ENCODE data around the gene LRRC43.

The LRRC43 gene, protein sequence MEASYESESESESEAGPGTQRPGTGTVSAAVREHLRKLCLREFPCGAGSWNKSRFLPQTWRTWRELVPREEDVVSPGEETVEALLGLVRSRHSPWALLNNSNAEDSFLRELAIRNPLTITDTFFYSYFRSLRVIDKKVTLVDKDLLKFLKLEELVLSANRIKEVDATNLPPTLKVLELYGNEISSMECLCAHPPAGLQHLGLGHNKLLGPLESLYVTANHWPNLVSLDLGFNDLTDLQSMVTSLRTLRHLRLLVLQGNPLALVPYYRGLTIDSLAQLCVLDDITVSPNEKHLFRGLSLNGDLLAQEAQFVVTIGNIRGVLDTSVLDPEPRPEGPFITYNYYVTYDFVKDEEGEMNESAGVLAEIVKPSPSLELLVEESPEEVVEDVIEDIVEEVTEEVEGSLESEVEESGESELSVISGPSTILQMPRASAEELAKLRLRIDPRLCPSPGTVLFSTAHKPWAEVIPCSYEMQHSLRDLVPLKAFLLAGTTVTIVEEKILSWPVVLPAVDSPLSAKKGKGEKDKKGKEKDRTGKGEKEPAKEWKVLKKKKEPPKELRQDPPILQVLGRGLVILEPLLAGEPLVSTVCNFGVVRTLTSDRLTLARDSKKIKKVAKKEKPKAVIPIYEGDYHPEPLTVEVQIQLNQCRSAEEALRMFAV

DNA sequence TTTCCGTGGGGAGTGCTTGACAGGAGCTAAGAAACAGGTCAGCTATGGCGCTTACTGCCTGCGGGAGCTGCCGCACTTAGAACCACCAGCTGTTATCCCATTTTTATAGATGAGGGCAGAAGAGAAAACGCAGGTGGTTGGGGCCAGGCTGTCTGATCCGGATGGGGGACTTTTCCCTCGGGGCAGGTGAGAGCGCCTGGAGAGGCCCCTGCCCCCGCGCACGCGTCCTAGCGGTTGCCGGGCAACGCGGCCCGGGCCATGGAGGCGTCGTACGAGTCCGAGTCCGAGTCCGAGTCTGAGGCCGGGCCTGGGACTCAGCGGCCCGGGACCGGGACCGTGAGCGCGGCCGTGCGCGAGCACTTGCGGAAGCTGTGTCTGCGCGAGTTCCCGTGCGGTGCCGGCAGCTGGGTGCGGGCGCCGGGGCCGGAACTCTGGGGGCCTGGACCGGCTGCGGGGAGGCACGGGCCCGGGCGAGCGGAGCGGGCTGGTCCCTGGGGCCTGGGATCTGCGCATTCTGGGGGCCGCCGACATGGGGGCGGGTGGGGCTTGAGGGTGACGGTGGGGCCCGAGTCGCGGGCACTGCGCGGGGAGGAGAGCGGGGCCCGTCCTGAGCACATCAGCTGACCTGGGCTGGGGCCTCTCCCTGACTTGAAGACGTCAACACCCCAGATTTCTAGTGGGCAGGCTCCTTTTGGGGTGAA is at the start of gene LRRC43:
Gene LRRC43 (plus strand): TSS at position 237 of the 701 bp plus-strand sequence. CDS start 22 bp downstream, at position 259.
- DNase-seq: peak; percentile 37

DNA sequence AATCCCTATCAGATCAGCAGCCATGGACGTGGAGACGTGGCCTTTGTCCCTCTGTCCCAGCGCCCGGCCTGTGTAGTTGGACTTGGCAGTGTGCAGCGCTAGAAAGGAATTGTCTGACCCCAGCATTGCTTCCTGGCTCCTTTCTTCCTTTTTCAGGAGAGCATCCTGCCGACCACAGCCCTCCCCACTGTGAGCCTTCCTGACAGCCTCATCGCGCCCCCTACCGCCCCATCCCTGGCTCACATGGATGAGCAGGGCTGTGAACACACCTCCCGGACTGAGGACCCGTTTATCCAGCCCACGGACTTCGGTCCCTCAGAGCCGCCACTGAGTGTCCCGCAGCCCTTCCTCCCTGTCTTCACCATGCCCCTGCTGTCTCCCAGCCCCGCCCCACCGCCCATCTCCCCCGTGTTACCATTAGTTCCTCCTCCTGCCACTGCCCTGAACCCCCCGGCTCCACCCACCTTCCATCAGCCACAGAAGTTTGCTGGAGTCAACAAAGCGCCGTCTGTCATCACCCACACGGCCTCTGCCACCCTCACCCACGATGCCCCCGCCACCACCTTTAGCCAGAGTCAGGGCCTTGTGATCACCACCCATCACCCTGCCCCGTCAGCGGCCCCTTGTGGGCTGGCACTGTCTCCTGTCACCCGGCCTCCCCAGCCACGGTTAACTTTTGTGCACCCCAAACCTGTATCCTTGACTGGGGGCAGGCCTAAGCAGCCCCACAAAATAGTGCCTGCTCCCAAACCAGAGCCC is 49.6 kb upstream of the LRRC43 start:
- DNase-seq: no peak

DNA sequence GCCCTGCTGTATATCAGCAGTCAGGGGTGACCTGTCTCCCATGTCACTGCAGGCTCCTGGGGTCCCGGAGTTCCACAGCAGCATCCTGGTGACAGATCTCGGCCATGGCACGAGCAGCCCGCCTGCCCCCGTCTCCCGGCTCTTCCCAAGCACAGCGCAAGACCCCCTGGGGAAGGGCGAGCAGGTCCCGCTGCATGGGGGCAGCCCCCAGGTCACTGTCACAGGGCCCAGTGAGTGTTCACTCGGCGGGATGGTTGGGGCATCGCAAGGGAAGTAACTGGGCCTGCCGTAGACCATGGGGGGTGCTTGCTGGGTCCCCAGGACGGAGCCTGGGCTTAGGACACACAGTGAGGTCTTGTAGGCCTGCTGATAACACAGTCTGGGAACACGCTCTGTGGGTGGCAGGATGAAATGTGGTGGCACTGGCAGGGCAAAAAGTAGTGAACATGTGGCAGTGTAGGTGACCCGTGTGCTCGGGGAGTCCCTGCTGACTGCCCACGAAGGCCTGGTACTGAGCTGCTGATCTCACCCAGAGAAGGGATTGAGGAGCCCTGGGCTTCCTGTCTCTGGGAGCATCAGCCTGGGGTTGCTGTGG is 47.4 kb upstream of the LRRC43 start:
- DNase-seq: no peak

DNA sequence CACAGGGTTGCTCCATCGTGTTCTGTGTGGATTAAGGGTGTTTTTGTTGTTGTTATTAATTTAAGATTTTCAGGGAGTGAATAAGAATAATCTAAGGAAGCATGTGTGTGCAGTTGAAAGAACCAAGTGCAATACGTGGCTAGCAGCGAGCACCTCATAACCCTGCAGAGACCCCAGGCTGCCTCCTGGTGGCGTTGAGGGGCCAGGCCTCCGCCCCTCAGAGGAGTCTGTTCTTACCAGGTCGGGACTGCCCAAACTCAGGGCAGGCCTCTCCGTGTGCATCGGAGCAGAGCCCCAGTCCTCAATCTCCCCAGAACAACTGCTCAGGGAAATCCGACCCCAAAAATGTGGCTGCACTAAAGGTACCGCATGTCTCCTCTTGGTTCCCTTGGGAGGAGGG is 45.7 kb upstream of the LRRC43 start:
- DNase-seq: no peak

DNA sequence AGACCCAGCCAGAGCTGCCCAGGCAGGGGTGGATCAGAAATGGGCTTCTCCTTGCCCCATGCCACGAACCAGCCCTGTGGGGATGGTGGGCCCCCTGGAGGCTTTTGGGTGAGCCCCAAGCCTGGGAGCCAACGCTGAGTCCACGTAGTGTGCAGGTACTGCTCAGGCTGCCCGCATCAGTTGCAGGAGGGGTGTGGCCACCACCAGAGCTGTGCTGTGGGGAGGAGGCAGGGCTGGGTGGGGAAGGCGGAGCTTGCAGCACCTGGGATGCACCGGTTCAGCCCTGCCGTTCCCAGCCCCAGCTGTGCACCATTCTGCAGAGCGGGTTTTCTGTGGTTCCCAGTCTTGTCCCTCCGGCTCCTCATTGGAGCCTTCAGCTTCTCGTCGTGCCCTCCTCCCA is 45.2 kb upstream of the LRRC43 start:
- DNase-seq: no peak

DNA sequence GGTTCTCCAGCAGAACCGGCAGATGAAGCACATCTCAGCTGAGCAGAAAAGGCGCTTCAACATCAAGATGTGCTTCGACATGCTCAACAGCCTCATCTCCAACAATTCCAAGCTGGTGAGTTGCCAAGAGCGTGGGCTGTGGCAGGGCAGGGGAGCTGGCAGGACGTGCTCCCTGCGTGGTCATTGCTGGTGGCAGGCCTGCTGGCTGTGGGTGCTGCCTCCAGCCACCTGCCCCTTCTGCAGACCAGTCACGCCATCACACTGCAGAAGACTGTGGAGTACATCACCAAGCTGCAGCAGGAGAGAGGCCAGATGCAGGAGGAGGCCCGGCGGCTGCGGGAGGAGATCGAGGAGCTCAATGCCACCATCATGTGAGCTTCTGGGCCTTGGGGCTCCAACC is 44.7 kb upstream of the LRRC43 start:
- DNase-seq: no peak

DNA sequence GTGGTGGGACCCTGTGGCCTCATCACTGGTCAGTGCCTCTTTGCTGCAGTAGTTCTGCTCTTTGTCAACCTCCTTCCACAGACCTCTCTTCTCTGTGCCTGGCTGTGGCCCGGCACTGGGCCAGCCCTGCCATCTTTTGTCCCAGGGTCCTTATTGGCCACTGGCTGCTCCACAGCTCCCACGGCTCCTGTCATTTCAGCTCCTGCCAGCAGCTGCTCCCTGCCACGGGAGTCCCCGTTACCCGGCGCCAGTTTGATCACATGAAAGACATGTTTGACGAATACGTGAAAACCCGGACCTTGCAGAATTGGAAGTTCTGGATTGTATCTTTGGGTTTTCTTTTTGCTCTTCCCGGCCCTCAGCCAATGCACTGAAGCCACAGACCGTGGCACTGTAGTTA is 44.3 kb upstream of the LRRC43 start:
- no peak for DNase-seq

DNA sequence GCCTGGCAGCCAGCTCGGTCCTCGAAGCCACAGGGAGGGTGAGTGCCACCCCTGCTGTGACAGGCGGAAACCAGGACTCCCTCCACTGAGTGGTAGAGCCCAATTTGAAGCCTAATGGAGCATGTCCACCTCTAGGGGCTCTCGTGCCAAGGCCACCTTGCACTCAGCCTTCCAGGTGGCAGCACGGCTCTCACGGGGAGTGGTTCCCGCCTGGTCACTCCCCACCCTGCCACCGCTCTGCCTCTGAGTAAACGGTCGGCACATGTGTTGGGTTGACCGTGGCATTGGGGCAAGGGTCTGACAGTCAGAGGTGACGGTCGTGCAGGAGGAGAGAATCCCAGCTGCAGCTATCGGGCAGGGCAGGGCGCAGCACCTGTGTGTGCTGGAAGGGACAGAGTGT is 43.7 kb upstream of the LRRC43 start:
- no peak for DNase-seq

DNA sequence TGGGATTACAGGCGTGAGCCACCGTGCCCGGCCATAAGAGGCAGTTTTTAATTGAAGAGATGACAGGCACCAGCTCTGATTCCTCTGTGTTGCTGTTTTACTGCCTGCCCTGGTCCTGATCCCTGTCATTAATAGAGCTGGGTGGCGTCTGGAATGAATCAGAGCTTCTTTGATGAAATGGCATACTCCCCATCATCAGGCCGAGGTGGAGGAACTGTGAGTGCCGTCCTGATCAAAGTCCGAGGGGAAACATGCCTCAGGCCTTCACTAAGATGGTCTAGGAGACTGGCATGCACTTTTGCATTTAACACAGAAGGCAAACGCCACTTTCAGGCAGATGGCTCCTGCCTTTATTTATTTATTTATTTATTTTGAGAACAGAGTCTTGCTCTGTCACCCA is 43.0 kb upstream of the LRRC43 start:
- DNase-seq: no peak

DNA sequence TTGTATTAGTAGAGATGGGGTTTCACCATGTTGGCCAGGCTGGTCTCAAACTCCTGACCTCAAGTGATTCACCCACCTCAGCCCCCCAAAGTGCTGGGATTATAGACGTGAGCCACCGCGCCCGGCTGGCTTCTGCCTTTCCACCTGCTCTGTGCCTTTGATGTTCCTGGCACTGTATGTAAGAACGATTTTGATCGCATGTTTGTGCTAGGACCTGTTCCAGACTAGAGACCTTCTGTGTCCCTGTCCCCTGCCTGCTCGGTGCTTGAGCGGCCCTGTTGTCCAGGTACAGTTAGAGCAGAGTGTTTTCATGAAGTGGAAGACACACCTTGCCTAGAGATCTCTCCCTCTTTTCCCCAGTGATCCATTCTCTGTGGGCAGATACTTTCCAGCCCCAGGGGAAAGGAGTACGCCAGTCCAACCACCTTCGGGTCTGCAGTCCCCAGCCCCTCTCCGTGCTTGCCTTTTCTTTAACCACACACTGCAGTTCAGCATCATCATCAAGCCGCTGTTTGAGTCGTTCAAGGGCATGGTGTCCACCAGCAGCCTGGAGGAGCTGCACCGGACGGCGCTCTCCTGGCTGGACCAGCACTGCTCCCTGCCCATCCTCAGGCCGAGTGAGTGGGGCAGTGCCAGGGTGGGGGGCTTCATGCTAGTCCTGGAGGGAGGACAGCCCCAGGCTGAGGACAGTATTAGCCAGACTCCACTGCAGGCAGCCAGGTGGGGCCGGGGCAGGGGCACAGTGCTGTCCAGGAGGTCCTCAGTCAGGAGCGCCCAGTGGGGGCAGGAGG is 42.3 kb upstream of the LRRC43 start:
- no peak for DNase-seq

DNA sequence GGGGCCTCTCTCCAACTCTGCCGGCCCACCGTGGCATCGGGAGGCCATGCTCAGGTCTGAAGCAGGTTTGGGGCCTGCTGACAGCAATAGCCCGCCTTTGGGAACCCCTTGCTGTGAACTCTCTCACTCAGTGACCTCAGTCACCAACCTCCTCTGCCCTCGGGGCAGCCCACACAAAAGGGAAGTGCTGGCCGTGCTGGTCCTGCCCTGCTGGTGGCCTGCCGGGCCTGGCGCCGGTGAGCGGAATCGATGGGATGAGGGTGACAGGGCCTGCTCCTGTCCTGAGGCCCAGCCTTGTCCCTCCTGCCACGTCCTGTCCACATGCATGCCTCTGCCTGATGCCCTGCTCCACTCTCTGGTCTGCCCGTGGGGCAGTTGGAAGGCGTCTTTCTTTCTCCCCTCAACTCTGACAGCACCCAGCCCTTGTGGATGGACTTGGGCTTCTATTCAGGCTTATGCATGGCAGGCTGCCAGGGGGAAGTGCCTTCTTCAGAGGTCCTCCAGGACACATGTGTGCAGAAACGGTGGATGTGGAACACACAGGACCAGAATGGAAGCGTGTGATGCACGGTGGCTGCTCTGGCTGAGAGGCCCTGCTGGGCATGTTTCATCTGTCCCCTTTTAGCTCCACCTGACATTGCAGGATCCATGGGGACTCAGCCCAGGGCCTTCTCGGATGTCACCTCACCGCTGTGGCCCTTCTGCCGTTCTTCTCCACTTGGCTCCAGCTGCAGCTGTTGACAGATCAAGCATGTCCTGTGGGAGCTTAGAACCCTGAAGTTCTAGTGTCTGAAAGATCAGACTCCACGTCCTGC is 40.8 kb upstream of the LRRC43 start:
- DNase-seq: no peak

DNA sequence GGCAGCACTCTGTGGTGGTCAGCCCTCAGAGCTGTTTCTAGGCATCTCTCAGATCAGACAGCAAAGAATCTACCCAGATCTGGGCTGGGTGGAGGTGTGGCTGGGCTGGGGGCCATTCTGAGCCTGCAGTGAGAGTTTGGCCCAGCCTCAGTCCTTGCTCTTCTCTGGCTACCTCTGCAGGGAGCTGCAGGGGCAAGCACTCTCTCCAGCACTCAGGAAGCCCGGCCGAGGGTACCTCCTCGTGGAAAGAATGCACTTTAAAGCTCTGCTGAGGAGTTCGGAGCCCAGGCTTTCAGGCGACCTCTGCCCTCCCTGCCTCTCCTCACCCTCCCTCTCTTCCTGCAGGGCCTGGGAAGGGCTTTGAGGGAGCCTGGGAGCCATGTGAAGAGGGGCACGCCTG is 40.1 kb upstream of the LRRC43 start:
- DNase-seq: no peak

DNA sequence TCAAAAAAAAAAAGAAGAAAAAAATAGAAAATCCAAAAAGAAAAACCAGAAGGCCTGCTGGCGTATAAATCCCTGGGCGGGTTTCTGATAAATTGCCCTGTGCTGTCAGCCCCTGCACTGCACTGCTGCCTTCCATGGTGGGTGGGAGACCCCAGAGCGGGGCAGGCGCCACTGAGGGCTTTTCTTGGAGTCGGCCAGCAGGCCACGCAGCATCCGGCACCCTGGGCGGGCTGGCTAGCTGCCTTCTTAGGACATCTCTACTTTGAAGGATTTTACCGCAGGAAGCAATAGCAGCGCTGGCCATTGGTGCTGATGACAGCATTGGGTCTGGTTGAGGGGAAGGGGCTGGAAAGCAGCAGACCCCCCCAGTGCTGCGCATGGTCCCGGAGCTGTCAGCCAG is 38.0 kb upstream of the LRRC43 start:
- no peak for DNase-seq

DNA sequence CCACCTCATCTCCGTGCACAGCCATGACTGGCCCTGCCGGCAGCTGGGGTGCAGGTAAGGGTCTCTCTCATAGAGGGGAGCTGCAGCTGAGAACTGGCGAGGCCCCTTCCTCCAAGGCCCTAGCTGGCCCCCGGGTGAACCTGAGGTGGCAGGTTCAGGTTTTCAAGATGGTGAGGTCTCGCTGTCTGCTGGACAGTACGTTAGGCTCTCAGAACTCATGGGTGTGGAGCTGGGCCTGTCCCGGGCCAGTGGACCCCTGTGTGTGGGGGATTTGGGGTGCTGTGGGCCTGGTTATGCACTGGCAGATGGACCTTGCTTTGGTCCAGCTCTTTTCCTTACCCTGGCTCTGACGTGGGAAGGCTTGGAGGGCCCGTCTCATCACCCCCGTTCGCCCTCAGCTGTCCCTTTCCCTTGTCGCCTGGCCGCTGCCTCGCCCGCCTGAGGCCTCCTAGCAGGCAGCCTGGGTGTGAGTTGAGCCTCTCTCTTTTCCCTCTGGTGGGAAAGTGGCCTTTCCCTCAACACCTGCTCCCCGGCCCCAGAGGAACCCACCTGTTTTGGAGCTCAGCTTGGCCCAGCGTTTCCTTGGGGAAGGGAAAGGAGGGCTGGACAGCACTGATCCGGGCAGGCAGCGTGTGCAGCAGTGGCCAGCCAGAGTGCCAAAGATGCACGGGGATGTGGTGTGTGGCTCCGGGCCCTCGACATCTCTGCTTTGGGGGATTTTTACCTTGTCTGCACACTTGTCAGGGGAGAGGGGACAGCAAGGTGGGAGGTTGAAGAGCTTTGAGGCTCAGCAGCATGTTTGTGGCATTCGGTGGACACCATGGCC is 37.2 kb upstream of the LRRC43 start:
- no peak for DNase-seq

DNA sequence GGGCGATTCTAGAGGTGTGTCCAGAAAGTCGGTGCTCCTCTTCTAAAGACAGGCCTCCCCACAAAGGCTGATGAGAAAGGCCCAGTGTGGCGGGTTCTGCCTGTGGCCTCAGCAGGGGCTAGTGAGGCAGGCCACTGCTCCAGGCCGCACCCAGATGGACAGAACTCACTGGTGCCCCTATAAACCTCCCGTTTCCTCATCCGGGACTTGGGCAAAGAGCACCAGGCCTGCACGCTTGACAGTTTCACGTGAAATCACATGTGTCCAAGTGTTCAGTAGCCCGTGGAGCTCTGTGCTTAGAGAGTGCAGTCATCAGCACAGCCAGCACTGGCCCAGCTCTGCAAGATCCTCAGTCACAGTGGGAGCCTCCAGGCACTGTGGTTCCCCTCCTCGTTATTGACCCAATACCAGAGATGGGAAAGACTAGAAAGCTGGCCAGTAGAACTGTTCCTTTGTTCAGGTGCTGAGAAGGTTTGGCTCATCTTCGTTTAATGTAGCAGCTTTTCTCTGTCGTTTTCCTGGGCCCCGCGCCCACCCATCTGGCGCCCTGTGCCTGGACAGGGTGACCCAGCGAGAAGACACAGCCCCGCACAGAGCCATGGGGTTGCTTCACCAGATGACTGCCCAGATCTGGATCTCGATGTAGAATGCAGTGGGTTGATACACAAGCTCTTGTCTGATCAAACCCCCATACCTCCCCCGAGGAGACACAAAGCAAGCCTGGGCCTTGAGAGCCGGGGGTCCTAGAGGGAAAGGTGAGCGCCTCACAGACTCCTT is 35.2 kb upstream of the LRRC43 start:
- DNase-seq: no peak

DNA sequence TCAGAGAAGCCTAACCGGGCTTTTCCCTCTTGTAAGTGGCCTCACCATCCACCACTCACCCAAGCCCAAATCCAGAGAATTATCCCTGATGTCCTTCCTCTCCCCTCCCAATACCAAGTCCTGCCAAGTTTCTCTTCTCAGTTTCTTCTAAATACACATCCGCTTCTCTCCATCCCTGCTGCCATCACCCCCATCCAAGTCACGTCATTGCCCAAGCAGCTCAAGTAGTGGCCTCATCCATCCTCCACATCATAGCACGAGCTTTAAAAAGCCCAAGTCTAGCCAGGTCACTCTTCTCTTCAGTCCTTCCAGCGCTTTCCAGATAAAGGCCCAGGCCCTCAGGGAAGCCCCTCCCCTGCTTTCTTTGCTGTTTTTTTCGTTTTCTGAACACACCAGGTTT is 34.3 kb upstream of the LRRC43 start:
- no peak for DNase-seq

DNA sequence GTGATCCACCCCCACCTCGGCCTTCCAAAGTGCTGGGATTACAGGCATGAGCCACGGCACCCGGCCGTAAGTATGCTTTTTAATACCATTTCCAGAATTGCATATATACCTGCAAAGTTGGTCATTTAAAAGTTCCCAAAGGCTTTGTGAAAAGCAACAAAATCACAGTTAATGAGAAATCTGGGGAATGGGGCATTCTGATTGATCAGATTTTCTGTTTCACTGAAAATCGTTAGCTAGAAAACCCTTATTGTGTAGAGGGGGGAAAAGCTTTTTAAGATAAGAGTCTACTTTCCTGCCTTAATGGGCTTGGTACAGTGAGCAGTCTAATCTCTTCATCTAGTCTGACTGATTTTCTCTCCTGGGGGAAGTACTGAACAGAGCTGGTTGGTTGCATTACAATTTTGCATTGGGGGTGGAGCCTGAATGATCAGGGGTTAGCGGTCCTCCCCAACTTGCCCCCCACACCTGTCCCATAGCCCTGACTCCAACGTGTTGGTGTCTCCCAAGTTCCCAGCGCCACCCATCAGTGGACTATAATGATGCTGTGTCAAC is 32.7 kb upstream of the LRRC43 start:
- no peak for DNase-seq

DNA sequence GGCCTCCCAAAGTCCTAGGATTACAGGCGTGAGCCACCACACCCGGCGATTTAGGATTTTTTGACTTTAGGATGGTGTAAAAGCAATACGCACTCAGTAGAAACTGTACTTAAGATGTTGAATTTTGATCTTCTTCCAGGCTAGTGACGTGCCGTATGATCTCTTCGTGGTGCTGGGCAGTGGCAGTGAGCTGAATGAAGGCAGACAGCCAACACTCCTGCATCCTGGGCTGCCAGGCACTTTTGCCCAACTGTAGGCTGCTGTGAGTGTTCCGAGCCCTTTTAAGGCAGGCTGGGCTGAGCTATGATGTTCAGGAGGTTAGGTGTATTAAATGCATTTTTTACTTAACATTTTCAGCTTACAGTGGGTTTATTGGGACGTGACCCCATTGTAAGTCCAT is 30.2 kb upstream of the LRRC43 start:
- DNase-seq: no peak

DNA sequence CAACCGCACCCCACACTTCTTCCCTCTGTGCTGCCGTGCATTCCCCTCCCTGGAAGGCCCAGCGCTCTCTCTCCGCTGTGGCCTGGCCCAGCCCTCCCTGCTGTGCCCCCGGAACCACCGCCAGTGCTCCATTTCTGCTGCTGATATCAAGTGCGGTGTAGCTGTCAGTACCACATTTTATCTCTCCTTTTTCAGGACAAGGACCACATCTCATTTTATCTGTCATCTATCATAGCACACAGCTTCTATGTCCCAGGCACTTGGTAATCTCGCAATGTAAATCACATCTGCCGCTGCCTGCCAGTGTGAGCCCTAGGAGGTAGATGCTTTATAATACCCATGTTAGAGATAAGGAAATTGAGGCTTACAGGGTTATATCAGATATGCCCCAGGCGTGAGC is 27.2 kb upstream of the LRRC43 start:
- DNase-seq: no peak

Data from inflammatory macrophage treated with lipopolysaccharide for 4 hours (primary cell).